ENCODE results near the gene YBX1.
"Not testable (repeated sequence)": the region's sequence is repeated elsewhere in the genome, so short reads cannot be mapped to it uniquely, and the experiment has no call there.

YBX1 gene

GRCh38 chr1:42746436-42747105, 64.4 kb downstream of the YBX1 start:
- CTCF ChIA-PET = interaction anchor here (0.8 to 4.5 kb wide), 12 partner anchors 11 to 599 kb away, joined by 3 to 34 read pairs (median 5); partner anchors contain the start of genes C1orf50 and P3H1
- DNase-seq (ENCODE audit: low read depth, low spot score) = no peak
- H3K4me3 ChIP-seq (ENCODE audit: low read depth, low read length) = no peak overlapping the region
- TF ChIP-seq CTCF (IDR thresholded peaks at IDR 0.05; ENCODE audit: insufficient read depth, low read length, missing control alignments) = no peak
- POLR2A ChIA-PET = no interaction called here

- DNase-seq (ENCODE audit: low read depth, low spot score) = no peak
- TF ChIP-seq CTCF (IDR thresholded peaks at IDR 0.05; ENCODE audit: insufficient read depth, low read length, missing control alignments) = peak; percentile 64
- H3K4me3 ChIP-seq (ENCODE audit: low read depth, low read length) = no peak overlapping the region
- ChIA-PET POLR2A (no interaction called here), CTCF (interaction anchor here (0.7 to 4.5 kb wide), 12 partner anchors 10 to 600 kb away, joined by 3 to 34 read pairs (median 5); partner anchors contain the start of genes C1orf50 and P3H1)
Measured at GRCh38 chr1:42747125-42747524, 64.9 kb downstream of the YBX1 start.

GRCh38 chr1:42748021-42748420, 65.8 kb downstream of the YBX1 start:
- no peak overlapping the region for H3K4me3 ChIP-seq (ENCODE audit: low read depth, low read length)
- POLR2A ChIA-PET = no interaction called here
- no peak for TF ChIP-seq CTCF (IDR thresholded peaks at IDR 0.05; ENCODE audit: insufficient read depth, low read length, missing control alignments)
- no peak for DNase-seq (ENCODE audit: low read depth, low spot score)
- CTCF ChIA-PET = interaction anchor here (1.2 to 4.5 kb wide), 5 partner anchors 9 to 170 kb away, joined by 4 to 34 read pairs (median 15); partner anchors contain the start of genes C1orf50 and P3H1

- ChIA-PET POLR2A (interaction anchor here (0.6 kb wide), 1 partner anchor 73 kb away, joined by 3 read pairs; no protein-coding TSS in a partner anchor), CTCF (interaction anchor here (1.3 to 4.5 kb wide), 6 partner anchors 8 to 169 kb away, joined by 3 to 34 read pairs (median 10); no protein-coding TSS in a partner anchor)
- no peak overlapping the region for H3K4me3 ChIP-seq (ENCODE audit: low read depth, low read length)
- DNase-seq (ENCODE audit: low read depth, low spot score) = no peak
- TF ChIP-seq CTCF (IDR thresholded peaks at IDR 0.05; ENCODE audit: insufficient read depth, low read length, missing control alignments) = no peak
Measured at GRCh38 chr1:42748461-42749410, 66.5 kb downstream of the YBX1 start.

- no peak for TF ChIP-seq CTCF (IDR thresholded peaks at IDR 0.05; ENCODE audit: insufficient read depth, low read length, missing control alignments)
- H3K4me3 ChIP-seq (ENCODE audit: low read depth, low read length) = no peak overlapping the region
- ChIA-PET POLR2A (no interaction called here), CTCF (interaction anchor here (1.5 kb wide), 1 partner anchor 170 kb away, joined by 5 read pairs; no protein-coding TSS in a partner anchor)
- DNase-seq (ENCODE audit: low read depth, low spot score) = no peak
Measured at GRCh38 chr1:42750041-42750440, 67.8 kb downstream of the YBX1 start.

GRCh38 chr1:42751511-42752070, 69.4 kb downstream of the YBX1 start:
- POLR2A ChIA-PET; DNase-seq (ENCODE audit: low read depth, low spot score); H3K4me3 ChIP-seq (ENCODE audit: low read depth, low read length): not testable (repeated sequence)
- CTCF ChIA-PET = interaction anchor here (1.1 to 1.8 kb wide), 5 partner anchors 13 to 174 kb away, joined by 3 to 13 read pairs (median 5); partner anchors contain the start of gene P3H1

Measured in AG04449 (cell line).